SK-N-MC (cell line): ENCODE results near the gene RAB9B.
"Not testable (repeated sequence)": the region's sequence is repeated elsewhere in the genome, so short reads cannot be mapped to it uniquely, and the experiment has no call there.

ENCODE experiments used
- DNase-seq: peaks from one replicate; pipeline ENCODE4 v3.0.0-alpha.2; 2011; ENCODE audit warnings: low read depth, low spot score
- H3K27ac ChIP-seq: fragments of 200-600 bp; sonication (generic); 2 replicates; pipeline ENCODE4 v1.5.1; 2016; ENCODE audit warnings: mixed run types
- H3K36me3 ChIP-seq: fragments of 200-600 bp; sonication (generic); 2 replicates; pipeline ENCODE4 v1.6.1; 2017; ENCODE audit warnings: antibody characterized with exemption, low read length, mixed read lengths; ENCODE audit not compliant: insufficient read depth
- H3K4me3 ChIP-seq: fragments of 200-600 bp; sonication (generic); 2 replicates; pipeline ENCODE4 v1.5.1; 2016
- H3K9ac ChIP-seq: fragments of 200-600 bp; sonication (generic); 2 replicates; pipeline ENCODE4 v1.8.0; 2017; ENCODE audit warnings: mixed run types, mixed read lengths; ENCODE audit not compliant: insufficient read length
- H3K9me3 ChIP-seq: fragments of 200-600 bp; sonication (generic); 2 replicates; pipeline ENCODE4 v1.6.1; 2017; ENCODE audit warnings: low read depth, mild to moderate bottlenecking, antibody characterized with exemption, low read length, moderate library complexity, mixed read lengths
- EZH2 ChIP-seq: fragments of 200-600 bp; sonication (generic); IDR thresholded peaks from one replicate; pipeline ENCODE4 v1.6.1; 2017; ENCODE audit warnings: antibody characterized with exemption
- FOXP2 ChIP-seq: optimal IDR thresholded peaks from 2 replicates; pipeline ENCODE3; 2011; ENCODE audit warnings: mild to moderate bottlenecking, moderate library complexity; ENCODE audit not compliant: insufficient read depth; ENCODE audit errors: extremely low read length, control extremely low read depth
- POLR2AphosphoS5 ChIP-seq: IDR thresholded peaks from 2 replicates; pipeline ENCODE4 v1.6.1; 2012; ENCODE audit warnings: mild to moderate bottlenecking, low read depth, low read length, borderline replicate concordance

RAB9B gene

GRCh38 chrX:103818842-103819619 is 13.0 kb downstream of the RAB9B start:
- no peak overlapping the region for H3K4me3 ChIP-seq
- no peaks in the 10 kb centered on the region for H3K9me3 ChIP-seq
- H3K36me3 ChIP-seq: no peaks in the 10 kb centered on the region
- no peak for DNase-seq
- TF ChIP-seq POLR2AphosphoS5 (no peak), EZH2 (no peak), FOXP2 (no peak)
- H3K9ac ChIP-seq: no peak overlapping the region
- H3K27ac ChIP-seq: no peak overlapping the region

- no peak overlapping the region for H3K4me3 ChIP-seq
- no peak overlapping the region for H3K9ac ChIP-seq
Observed at GRCh38 chrX:103817502-103817901, 14.6 kb downstream of the RAB9B start.

GRCh38 chrX:103817101-103817500 is 15.0 kb downstream of the RAB9B start:
- not testable (repeated sequence) for H3K9me3 ChIP-seq, DNase-seq, H3K27ac ChIP-seq, H3K9ac ChIP-seq, H3K36me3 ChIP-seq, H3K4me3 ChIP-seq

More at GRCh38 chrX:103817502-103817901, 14.6 kb downstream of the RAB9B start:
- DNase-seq: peak; percentile 32
- Histone ChIP-seq H3K9me3 (no peaks in the 10 kb centered on the region), H3K27ac (no peak overlapping the region), H3K36me3 (no peaks in the 10 kb centered on the region)
- TF ChIP-seq FOXP2: no peak
- no peak for TF ChIP-seq EZH2
- TF ChIP-seq POLR2AphosphoS5: no peak

GRCh38 chrX:103811858-103812257 is 20.2 kb downstream of the RAB9B start:
- Histone ChIP-seq H3K27ac (no peak overlapping the region), H3K9ac (no peak overlapping the region), H3K9me3 (no peaks in the 10 kb centered on the region), H3K4me3 (no peak overlapping the region), H3K36me3 (no peaks in the 10 kb centered on the region)
- no peak for DNase-seq
- no peak for TF ChIP-seq FOXP2
- TF ChIP-seq EZH2: no peak
- TF ChIP-seq POLR2AphosphoS5: no peak

GRCh38 chrX:103806862-103807474 is 25.1 kb downstream of the RAB9B start:
- no peak overlapping the region for H3K4me3 ChIP-seq
- DNase-seq: no peak
- TF ChIP-seq POLR2AphosphoS5 (no peak), FOXP2 (no peak), EZH2 (no peak)
- H3K9me3 ChIP-seq: no peaks in the 10 kb centered on the region
- no peaks in the 10 kb centered on the region for H3K36me3 ChIP-seq
- no peak overlapping the region for H3K9ac ChIP-seq
- H3K27ac ChIP-seq: no peak overlapping the region

GRCh38 chrX:103805860-103806259 is 26.2 kb downstream of the RAB9B start:
- H3K9ac ChIP-seq: no peak overlapping the region
- TF ChIP-seq EZH2 (no peak), FOXP2 (no peak), POLR2AphosphoS5 (no peak)
- no peaks in the 10 kb centered on the region for H3K9me3 ChIP-seq
- H3K4me3 ChIP-seq: no peak overlapping the region
- H3K36me3 ChIP-seq: no peaks in the 10 kb centered on the region
- no peak overlapping the region for H3K27ac ChIP-seq
- DNase-seq: no peak

GRCh38 chrX:103800318-103800717 is 31.7 kb downstream of the RAB9B start:
- Histone ChIP-seq H3K36me3 (no peaks in the 10 kb centered on the region), H3K4me3 (no peak overlapping the region), H3K9me3 (no peaks in the 10 kb centered on the region), H3K9ac (no peak overlapping the region), H3K27ac (no peak overlapping the region)
- TF ChIP-seq POLR2AphosphoS5: no peak
- no peak for TF ChIP-seq FOXP2
- TF ChIP-seq EZH2: no peak
- no peak for DNase-seq

GRCh38 chrX:103797691-103798090 is 34.4 kb downstream of the RAB9B start:
- Histone ChIP-seq H3K36me3 (no peaks in the 10 kb centered on the region), H3K4me3 (no peak overlapping the region), H3K9me3 (no peaks in the 10 kb centered on the region), H3K27ac (no peak overlapping the region), H3K9ac (no peak overlapping the region)
- no peak for TF ChIP-seq FOXP2
- no peak for TF ChIP-seq POLR2AphosphoS5
- no peak for TF ChIP-seq EZH2
- DNase-seq: no peak
